MM.1S (cell line): Measurements from ENCODE around the gene RASSF3.
"Not testable (repeated sequence)": the region's sequence is repeated elsewhere in the genome, so short reads cannot be mapped to it uniquely, and the experiment has no call there.

Experiments
- DNase-seq: peaks from one replicate; pipeline ENCODE4 v3.0.0-alpha.2; 2015
- H2AFZ ChIP-seq: fragments of 300-600 bp; sonication (generic); 2 replicates; pipeline ENCODE4 v1.6.0; 2016; ENCODE audit warnings: antibody characterized with exemption, low read length
- H3F3A ChIP-seq: fragments of 300-600 bp; sonication (generic); 2 replicates; pipeline ENCODE4 v1.6.1; 2016; ENCODE audit warnings: mild to moderate bottlenecking, antibody characterized with exemption, low read length, moderate library complexity, mixed read lengths; ENCODE audit not compliant: insufficient read depth
- H3K27ac ChIP-seq: fragments of 300-600 bp; sonication (generic); 2 replicates; pipeline ENCODE4 v1.5.1; 2016; ENCODE audit warnings: mild to moderate bottlenecking, low read length
- H3K27me3 ChIP-seq: fragments of 300-600 bp; sonication (generic); replicated peaks from 2 replicates; pipeline ENCODE4 v1.6.0; 2016; ENCODE audit warnings: low read length; ENCODE audit not compliant: insufficient read depth
- H3K36me3 ChIP-seq: fragments of 300-600 bp; sonication (generic); replicated peaks from 2 replicates; pipeline ENCODE4 v1.6.1; 2016; ENCODE audit warnings: mild to moderate bottlenecking, low read length, mixed read lengths; ENCODE audit not compliant: insufficient read depth
- H3K4me1 ChIP-seq: fragments of 300-600 bp; sonication (generic); 2 replicates; pipeline ENCODE4 v1.6.1; 2016; ENCODE audit warnings: low read length, mixed read lengths
- H3K4me2 ChIP-seq: fragments of 300-600 bp; sonication (generic); 2 replicates; pipeline ENCODE4 v1.6.0; 2016; ENCODE audit warnings: low read depth, low read length
- H3K4me3 ChIP-seq: fragments of 300-600 bp; sonication (generic); 2 replicates; pipeline ENCODE4 v1.5.1; 2016; ENCODE audit warnings: low read length, mixed read lengths
- H3K79me2 ChIP-seq: fragments of 300-600 bp; sonication (generic); 2 replicates; pipeline ENCODE4 v1.6.1; 2016; ENCODE audit warnings: mixed run types, low read length, mixed read lengths
- H3K9ac ChIP-seq: fragments of 300-600 bp; sonication (generic); 2 replicates; pipeline ENCODE4 v1.6.1; 2016; ENCODE audit warnings: low read length, mixed read lengths
- H3K9me2 ChIP-seq: fragments of 300-600 bp; sonication (generic); replicated peaks from 2 replicates; pipeline ENCODE4 v1.6.1; 2016; ENCODE audit warnings: mild to moderate bottlenecking, low read length, mixed read lengths; ENCODE audit not compliant: insufficient read depth
- H3K9me3 ChIP-seq: fragments of 300-600 bp; sonication (generic); replicated peaks from 2 replicates; pipeline ENCODE4 v1.6.1; 2016; ENCODE audit warnings: mild to moderate bottlenecking, low read length, mixed read lengths; ENCODE audit not compliant: insufficient read depth
- H4K20me1 ChIP-seq: fragments of 300-600 bp; sonication (generic); 2 replicates; pipeline ENCODE4 v1.6.1; 2016; ENCODE audit warnings: mild to moderate bottlenecking, low read length, moderate library complexity, mixed read lengths; ENCODE audit not compliant: insufficient read depth
- CTCF ChIP-seq: fragments of 300-600 bp; sonication (generic); IDR thresholded peaks from 2 replicates; pipeline ENCODE4 v1.5.1; 2016; ENCODE audit warnings: antibody characterized with exemption, low read length, mixed read lengths
- EZH2 ChIP-seq: fragments of 300-600 bp; sonication (generic); optimal IDR thresholded peaks from 2 replicates; pipeline ENCODE3; 2017; ENCODE audit warnings: low read depth, mild to moderate bottlenecking, antibody characterized with exemption, low read length, mixed read lengths
- EZH2phosphoT487 ChIP-seq: fragments of 300-600 bp; sonication (generic); IDR thresholded peaks from 2 replicates; pipeline ENCODE4 v1.6.1; 2018; ENCODE audit warnings: antibody characterized with exemption, low read length

Gene RASSF3

GRCh38 chr12:64624035-64624434 lies 13.7 kb downstream of the RASSF3 start:
- Histone ChIP-seq H3K27ac (no peak overlapping the region), H3K9me3 (no peaks in the 10 kb centered on the region), H4K20me1 (0 out of 2 replicates have a peak, but pooled peaks cover 3% of the 10 kb centered on the region), H3K4me2 (no peak overlapping the region), H3K79me2 (peaks cover 93% of the 10 kb centered on the region), H3K27me3 (no peaks in the 10 kb centered on the region), H3K36me3 (no peaks in the 10 kb centered on the region), H3K4me1 (peaks cover 5% of the 10 kb centered on the region; the same call in 1 of the 2 replicates), H3F3A (no peaks in the 10 kb centered on the region), H3K9ac (no peak overlapping the region), H3K4me3 (no peak overlapping the region), H2AFZ (no peak overlapping the region), H3K9me2 (no peaks in the 10 kb centered on the region)
- DNase-seq: no peak
- TF ChIP-seq CTCF: no peak
- TF ChIP-seq EZH2: no peak
- TF ChIP-seq EZH2phosphoT487: no peak

GRCh38 chr12:64625243-64626077 lies 15.2 kb downstream of the RASSF3 start:
- Histone ChIP-seq H3K79me2 (peaks cover 86% of the 10 kb centered on the region), H3K27ac (no peak overlapping the region), H4K20me1 (0 out of 2 replicates have a peak, but pooled peaks cover 3% of the 10 kb centered on the region), H3K4me1 (no peaks in the 10 kb centered on the region), H3K9me2 (no peaks in the 10 kb centered on the region), H3K27me3 (no peaks in the 10 kb centered on the region), H2AFZ (no peak overlapping the region), H3K4me2 (no peak overlapping the region), H3K4me3 (no peak overlapping the region), H3K9me3 (no peaks in the 10 kb centered on the region), H3K9ac (no peak overlapping the region), H3F3A (no peaks in the 10 kb centered on the region), H3K36me3 (no peaks in the 10 kb centered on the region; the same call in 1 of the 2 replicates)
- no peak for DNase-seq
- TF ChIP-seq CTCF (no peak), EZH2phosphoT487 (no peak), EZH2 (no peak)

DNA sequence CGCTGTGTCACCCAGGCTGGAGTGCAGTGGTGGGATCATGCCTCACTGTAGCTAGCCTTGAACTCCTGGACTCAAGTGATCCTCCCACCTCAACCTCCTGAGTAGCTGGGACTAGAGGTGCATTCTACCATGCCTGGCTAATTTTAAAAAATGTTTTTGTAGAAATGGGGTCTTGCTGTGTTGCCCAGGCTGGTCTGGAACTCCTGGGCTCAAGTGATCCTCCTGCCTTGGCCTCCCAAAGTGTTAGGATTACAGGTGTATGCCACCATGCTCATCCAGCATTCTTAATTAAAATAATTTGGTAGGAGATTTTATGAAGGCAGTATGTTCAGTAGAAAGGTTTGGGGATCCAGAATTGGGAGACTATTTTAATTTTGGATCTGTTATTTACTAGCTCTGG lies 16.3 kb downstream of the RASSF3 start:
- not testable (repeated sequence) for H3K9me3 ChIP-seq

GRCh38 chr12:64627771-64628170 lies 17.5 kb downstream of the RASSF3 start:
- H3K27ac ChIP-seq: no peak overlapping the region
- no peak overlapping the region for H3K9ac ChIP-seq
- no peak for DNase-seq
- no peak for TF ChIP-seq CTCF
- no peak for TF ChIP-seq EZH2phosphoT487
- TF ChIP-seq EZH2: no peak
- H3K9me3 ChIP-seq: no peaks in the 10 kb centered on the region
- no peaks in the 10 kb centered on the region for H3K27me3 ChIP-seq
- H2AFZ ChIP-seq: no peak overlapping the region
- peaks cover 88% of the 10 kb centered on the region for H3K79me2 ChIP-seq
- no peaks in the 10 kb centered on the region for H3K4me1 ChIP-seq
- no peak overlapping the region for H3K4me3 ChIP-seq
- H3F3A ChIP-seq: no peaks in the 10 kb centered on the region
- H3K36me3 ChIP-seq: no peaks in the 10 kb centered on the region; the same call in 1 of the 2 replicates
- H3K9me2 ChIP-seq: no peaks in the 10 kb centered on the region
- H4K20me1 ChIP-seq: 0 out of 2 replicates have a peak, but pooled peaks cover 3% of the 10 kb centered on the region
- no peak overlapping the region for H3K4me2 ChIP-seq

More for the DNA sequence above, 16.3 kb downstream of the RASSF3 start:
- DNase-seq, H3K9me2 ChIP-seq, H3K4me1 ChIP-seq, H3K4me3 ChIP-seq, H4K20me1 ChIP-seq, H3K9ac ChIP-seq, H3K27me3 ChIP-seq, H2AFZ ChIP-seq, H3F3A ChIP-seq, H3K36me3 ChIP-seq, H3K4me2 ChIP-seq, H3K27ac ChIP-seq: not testable (repeated sequence)
- peaks cover 85% of the 10 kb centered on the region for H3K79me2 ChIP-seq
